OCI-LY7 (cell line): ENCODE measurements around the gene CD81.

ENCODE experiments used
- CTCF ChIP-seq: fragments of 200-600 bp; sonication (generic); conservative IDR thresholded peaks from 2 replicates; pipeline ENCODE4 v1.5.1; 2014; ENCODE audit warnings: mild to moderate bottlenecking, antibody characterized with exemption, low read length, moderate library complexity, mixed read lengths
- EZH2phosphoT487 ChIP-seq: fragments of 200-600 bp; sonication (generic); IDR thresholded peaks from 2 replicates; pipeline ENCODE4 v1.6.1; 2018; ENCODE audit warnings: low read depth, borderline replicate concordance, mild to moderate bottlenecking, mixed run types, antibody characterized with exemption, low read length, moderate library complexity, mixed read lengths

- TF ChIP-seq CTCF (no peak), EZH2phosphoT487 (no peak)
Measured at GRCh38 chr11:2352420-2352819, 24.7 kb upstream of the CD81 start.
